Keratinocyte (primary cell): Measurements from ENCODE around the gene OR13G1. TPM values are rescaled to one million over a fixed set of nuclear protein-coding genes. Genes with fewer than 3 reads are reported as not detected.

Experiments used
- DNase-seq: peaks from one replicate; pipeline ENCODE4 v3.0.0-alpha.2; 2011; ENCODE audit warnings: low read depth, missing footprints, low spot score
- FAIRE-seq: peaks from 2 replicates; lab custom pipeline; 2011; peaks lifted over from hg19 to GRCh38; lab: Jason Lieb, UNC
- H2AFZ ChIP-seq: 2 replicates; pipeline ENCODE4 v1.6.0; 2012; ENCODE audit warnings: low read length, control low read depth, inconsistent platforms; ENCODE audit not compliant: control insufficient read depth
- H3K27ac ChIP-seq: 2 replicates; pipeline ENCODE4 v1.5.1; 2011; ENCODE audit warnings: low read length; ENCODE audit not compliant: control insufficient read depth, insufficient read depth
- H3K27me3 ChIP-seq: 3 replicates; pipeline ENCODE4 v1.6.0; 2011; ENCODE audit warnings: low read length; ENCODE audit not compliant: control insufficient read depth, insufficient read depth; ENCODE audit errors: extremely low read depth
- H3K36me3 ChIP-seq, 2 experiments: 2 replicates in 1 of 2; 3 replicates in 1 of 2; pipeline ENCODE4 v1.5.1; 2011; ENCODE audit warnings: low read length in 2 of 2, mild to moderate bottlenecking in 1 of 2; ENCODE audit not compliant: control insufficient read depth in 2 of 2, insufficient read depth in 2 of 2; ENCODE audit errors: extremely low read depth in 1 of 2
- H3K4me1 ChIP-seq: 3 replicates; pipeline ENCODE4 v1.5.1; 2011; ENCODE audit warnings: low read length; ENCODE audit not compliant: control insufficient read depth, insufficient read depth; ENCODE audit errors: extremely low read depth
- H3K4me2 ChIP-seq: 3 replicates; pipeline ENCODE4 v1.6.0; 2011; ENCODE audit warnings: low read depth, low read length; ENCODE audit not compliant: control insufficient read depth, insufficient read depth; ENCODE audit errors: extremely low read depth
- H3K4me3 ChIP-seq, 3 experiments: fragments of 200-600 bp in 1 of 3; sonication (generic) in 1 of 3; 2 replicates in 2 of 3; 3 replicates in 1 of 3; pipeline ENCODE4 v1.5.1; 2011 to 2016; ENCODE audit warnings: low read length in 3 of 3, mild to moderate bottlenecking in 3 of 3, control low read depth in 2 of 3, inconsistent platforms in 1 of 3, low read depth in 1 of 3, mixed read lengths in 1 of 3, mixed run types in 1 of 3, moderate library complexity in 1 of 3; ENCODE audit not compliant: control insufficient read depth in 2 of 3, insufficient read depth in 2 of 3; ENCODE audit errors: extremely low read depth in 1 of 3
- H3K79me2 ChIP-seq: 2 replicates; pipeline ENCODE4 v1.6.0; 2012; ENCODE audit warnings: low read length; ENCODE audit not compliant: control insufficient read depth, insufficient read depth
- H3K9ac ChIP-seq: 3 replicates; pipeline ENCODE4 v1.6.0; 2011; ENCODE audit warnings: low read length; ENCODE audit not compliant: control insufficient read depth, insufficient read depth; ENCODE audit errors: extremely low read depth
- H3K9me1 ChIP-seq: 3 replicates; pipeline ENCODE4 v1.6.0; 2011; ENCODE audit warnings: low read length; ENCODE audit not compliant: control insufficient read depth, insufficient read depth; ENCODE audit errors: extremely low read depth
- H3K9me3 ChIP-seq: 2 replicates; pipeline ENCODE4 v1.5.1; 2012; ENCODE audit warnings: low read depth, low read length; ENCODE audit not compliant: control insufficient read depth
- H4K20me1 ChIP-seq: 3 replicates; pipeline ENCODE4 v1.6.0; 2011; ENCODE audit warnings: low read length; ENCODE audit not compliant: control insufficient read depth, insufficient read depth; ENCODE audit errors: extremely low read depth
- CTCF ChIP-seq, 3 experiments: IDR thresholded peaks in 1 of 3; conservative IDR thresholded peaks in 1 of 3; optimal IDR thresholded peaks in 1 of 3; 2 replicates in 2 of 3; 3 replicates in 1 of 3; pipeline versions ENCODE3 to v1.5.1; 2011; ENCODE audit warnings: low read length in 3 of 3, mild to moderate bottlenecking in 3 of 3, moderate library complexity in 2 of 3, control low read depth in 1 of 3, inconsistent platforms in 1 of 3; ENCODE audit not compliant: insufficient read depth in 2 of 3; ENCODE audit errors: extremely low read depth in 1 of 3
- EZH2 ChIP-seq: IDR thresholded peaks from one replicate; pipeline ENCODE4 v1.6.1; 2012; ENCODE audit warnings: inconsistent platforms, mild to moderate bottlenecking, low read length, moderate library complexity
- dilution Hi-C: fragments of 300-500 bp; cut with MboI; formaldehyde crosslinking; loops from one replicate; pipeline ENCODE4 v1.7.0; 2020; ENCODE audit warnings: low sequenced_read_pairs; ENCODE audit not compliant: extremely low pct_ligation_motif_present
- polyA plus RNA-seq, 5 experiments: library from polyadenylated mRNA; depleted of rRNA in 3 of 5; stranded (reverse) in 3 of 5; stranded (forward) in 1 of 5; unstranded in 1 of 5; fragments of >200 nt; gene quantifications; 1 replicate in 1 of 5; 2 replicates in 3 of 5; 3 replicates in 1 of 5; pipeline versions ENCODE4 v1.2.1 to v1.2.3, GENCODE V29; 2011 to 2012; ENCODE audit warnings: missing spikeins in 2 of 5, low read depth in 1 of 5, low replicate concordance in 1 of 5

OR13G1 gene
- polyA plus RNA-seq, 1 donor (not counting 4 experiments of a cell fraction or from before 2014, with no cell fraction given): not detected

GRCh38 chr1:247647864-247648263 lies 31.7 kb downstream of the OR13G1 start:
- no peak overlapping the region for H3K27ac ChIP-seq
- no peaks in the 10 kb centered on the region for H3K36me3 ChIP-seq
- peaks cover 3% of the 10 kb centered on the region for H3K9me3 ChIP-seq
- H3K9me1 ChIP-seq: no peaks in the 10 kb centered on the region
- H3K79me2 ChIP-seq: no peaks in the 10 kb centered on the region
- no peak for DNase-seq
- no peak for FAIRE-seq
- no peak overlapping the region for H3K4me2 ChIP-seq
- H4K20me1 ChIP-seq: no peaks in the 10 kb centered on the region
- dilution Hi-C loops: no loop called here
- no peak overlapping the region for H3K9ac ChIP-seq
- no peak for TF ChIP-seq CTCF (optimal IDR thresholded peaks at IDR 0.05 in 1 of 3, IDR thresholded peaks at IDR 0.05 in 1 of 3, conservative IDR thresholded peaks at IDR 0.05 in 1 of 3; ENCODE audit: extremely low read depth in 1 of 3, insufficient read depth in 2 of 3, low read length in 3 of 3)
- H3K27me3 ChIP-seq: no peaks in the 10 kb centered on the region
- H2AFZ ChIP-seq: no peak overlapping the region
- H3K4me1 ChIP-seq: no peaks in the 10 kb centered on the region
- no peak overlapping the region for H3K4me3 ChIP-seq

DNA sequence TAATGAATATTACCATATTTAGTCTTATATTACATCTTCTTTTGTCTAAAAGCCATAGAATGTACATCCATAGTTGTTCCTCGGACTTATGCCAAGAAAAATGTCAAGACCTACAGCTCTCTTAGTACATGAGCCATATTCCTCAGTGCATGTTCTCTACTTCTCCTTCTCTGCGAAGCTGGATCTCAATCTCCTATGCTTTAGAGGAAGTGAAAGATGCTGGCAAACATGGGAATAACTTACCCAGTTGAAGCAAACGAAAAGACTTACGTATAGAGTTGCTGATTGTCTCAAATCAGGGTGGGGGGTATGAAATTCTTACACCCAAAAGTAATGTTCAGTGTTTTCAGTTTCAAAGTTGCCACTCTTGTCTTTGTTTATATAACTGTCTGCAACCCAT lies 32.7 kb downstream of the OR13G1 start:
- H3K79me2 ChIP-seq: no peaks in the 10 kb centered on the region
- H3K27me3 ChIP-seq: no peaks in the 10 kb centered on the region
- H3K9me1 ChIP-seq: no peaks in the 10 kb centered on the region
- no peaks in the 10 kb centered on the region for H3K36me3 ChIP-seq
- TF ChIP-seq CTCF (optimal IDR thresholded peaks at IDR 0.05 in 1 of 3, IDR thresholded peaks at IDR 0.05 in 1 of 3, conservative IDR thresholded peaks at IDR 0.05 in 1 of 3; ENCODE audit: extremely low read depth in 1 of 3, insufficient read depth in 2 of 3, low read length in 3 of 3) (no peak), EZH2 (no peak)
- H3K9me3 ChIP-seq: peaks cover 2% of the 10 kb centered on the region
- H4K20me1 ChIP-seq: no peaks in the 10 kb centered on the region
- no peak overlapping the region for H3K9ac ChIP-seq
- no peak overlapping the region for H3K4me2 ChIP-seq
- H3K4me3 ChIP-seq: no peak overlapping the region
- H3K4me1 ChIP-seq: no peaks in the 10 kb centered on the region
- DNase-seq (no peak), FAIRE-seq (no peak)
- dilution Hi-C loops: no loop called here
- no peak overlapping the region for H2AFZ ChIP-seq
- H3K27ac ChIP-seq: no peak overlapping the region
